ENCODE measurements around the gene S100A8. TPM values are rescaled to one million over a fixed set of nuclear protein-coding genes. Genes with fewer than 3 reads are reported as not detected.

S100A8 gene
- total RNA-seq, 1 experiment from 2014 or later, result not detected

DNA sequence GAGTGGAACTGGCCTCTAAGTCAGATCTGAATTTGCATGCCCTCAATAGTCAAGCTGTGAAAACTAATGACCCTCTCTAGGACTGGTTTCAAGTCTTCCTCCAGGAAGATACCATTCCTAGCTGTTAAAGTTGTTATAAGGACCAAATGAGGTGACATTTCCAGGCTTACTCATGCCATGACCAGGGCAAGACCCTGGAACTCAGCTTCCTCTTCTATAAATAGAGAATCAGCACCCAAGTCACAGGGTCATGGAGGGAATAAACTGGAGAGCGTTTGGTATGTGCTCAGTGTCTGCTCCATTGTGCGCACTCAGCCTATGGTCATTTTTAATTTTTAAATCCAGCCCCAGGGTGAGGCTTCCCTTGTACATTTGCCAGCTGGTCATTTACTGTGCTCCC is 30.7 kb downstream of the S100A8 start:
- H3K4me1 ChIP-seq, result peaks cover 23% of the 10 kb centered on the region
- H3K36me3 Mint-ChIP-seq (ENCODE audit: insufficient read depth, unreplicated experiment), result no peaks in the 10 kb centered on the region
- H3K27ac Mint-ChIP-seq (ENCODE audit: unreplicated experiment), result no peak overlapping the region
- TF ChIP-seq CTCF (IDR thresholded peaks at IDR 0.05; ENCODE audit: insufficient read depth in 1 of 2, low read depth in 1 of 2, low read length in 1 of 2, severe bottlenecking in 1 of 2, unreplicated experiment in 1 of 2), result no peak
- CTCF ChIA-PET, result interaction anchor here (0.6 to 0.7 kb wide), 2 partner anchors 16 to 860 kb away, joined by 4 to 7 read pairs; no protein-coding TSS in a partner anchor
- no peaks in the 10 kb centered on the region for H3K9me3 ChIP-seq
- H3K27me3 ChIP-seq (replicated peaks; ENCODE audit: control insufficient read depth, insufficient read depth, low read length), result no peaks in the 10 kb centered on the region
- intact Hi-C loops (cut with micrococcal nuclease; ENCODE audit: unreplicated experiment), result no loop called here
- no peak for DNase-seq
- H3K4me3 Mint-ChIP-seq (ENCODE audit: unreplicated experiment), result no peak overlapping the region
- POLR2A ChIA-PET, result no interaction called here
- no peak overlapping the region for H3K4me3 ChIP-seq (ENCODE audit: low read depth, low read length)
- no TSS peak for BruUV-seq (replicated peaks)
- no peaks in the 10 kb centered on the region for H3K36me3 ChIP-seq (ENCODE audit: control insufficient read depth, insufficient read depth, low read length)
- H3K4me1 Mint-ChIP-seq (ENCODE audit: low read depth, unreplicated experiment), result peaks cover 6% of the 10 kb centered on the region
- H3K9me3 Mint-ChIP-seq (ENCODE audit: unreplicated experiment), result no peaks in the 10 kb centered on the region
- H3K27me3 Mint-ChIP-seq (ENCODE audit: insufficient read depth, unreplicated experiment), result peaks cover 10% of the 10 kb centered on the region

DNA sequence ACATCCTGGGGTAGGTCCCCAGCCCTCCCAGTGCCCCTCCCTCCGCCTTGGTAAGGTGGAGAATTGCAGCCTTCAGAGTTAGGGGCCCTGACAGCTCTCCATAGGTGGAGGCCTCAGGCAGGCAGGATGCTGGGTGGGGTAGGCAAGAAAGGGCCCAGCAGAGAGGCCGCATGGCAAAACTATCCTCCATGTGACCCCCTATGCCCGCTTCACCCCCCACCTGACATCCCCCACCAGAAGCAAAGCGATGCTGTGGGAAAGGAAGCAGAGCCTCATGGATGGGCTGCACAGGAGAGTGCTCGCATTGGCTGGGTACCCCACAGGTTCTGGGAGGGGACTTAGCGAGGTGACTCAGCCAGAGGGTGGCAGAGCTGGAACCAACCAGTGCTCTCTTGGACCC is 31.6 kb downstream of the S100A8 start:
- Histone ChIP-seq H3K4me1 (peaks cover 18% of the 10 kb centered on the region), H3K4me3 (ENCODE audit: low read depth, low read length) (no peak overlapping the region), H3K9me3 (no peaks in the 10 kb centered on the region), H3K27me3 (replicated peaks; ENCODE audit: control insufficient read depth, insufficient read depth, low read length) (no peaks in the 10 kb centered on the region), H3K36me3 (ENCODE audit: control insufficient read depth, insufficient read depth, low read length) (no peaks in the 10 kb centered on the region)
- H3K9me3 Mint-ChIP-seq (ENCODE audit: unreplicated experiment), result no peaks in the 10 kb centered on the region
- peaks cover 10% of the 10 kb centered on the region for H3K27me3 Mint-ChIP-seq (ENCODE audit: insufficient read depth, unreplicated experiment)
- intact Hi-C loops (cut with micrococcal nuclease; ENCODE audit: unreplicated experiment), result loop anchor here (10.0 kb wide), 1 partner anchor 206 kb away; the partner anchor contains the start of gene S100A2
- TF ChIP-seq CTCF (IDR thresholded peaks at IDR 0.05; ENCODE audit: insufficient read depth in 1 of 2, low read depth in 1 of 2, low read length in 1 of 2, severe bottlenecking in 1 of 2, unreplicated experiment in 1 of 2), result no peak
- POLR2A ChIA-PET, result no interaction called here
- H3K4me3 Mint-ChIP-seq (ENCODE audit: unreplicated experiment), result no peak overlapping the region
- no peak for DNase-seq
- no peak overlapping the region for H3K27ac Mint-ChIP-seq (ENCODE audit: unreplicated experiment)
- no peaks in the 10 kb centered on the region for H3K36me3 Mint-ChIP-seq (ENCODE audit: insufficient read depth, unreplicated experiment)
- H3K4me1 Mint-ChIP-seq (ENCODE audit: low read depth, unreplicated experiment), result no peaks in the 10 kb centered on the region
- CTCF ChIA-PET, result interaction anchor here (0.6 to 0.7 kb wide), 2 partner anchors 15 to 859 kb away, joined by 4 to 7 read pairs; no protein-coding TSS in a partner anchor
- no TSS peak for BruUV-seq (replicated peaks)

GRCh38 chr1:153358691-153358975 is 32.2 kb downstream of the S100A8 start:
- Mint-ChIP-seq H3K4me1 (ENCODE audit: low read depth, unreplicated experiment) (no peaks in the 10 kb centered on the region), H3K9me3 (ENCODE audit: unreplicated experiment) (no peaks in the 10 kb centered on the region), H3K36me3 (ENCODE audit: insufficient read depth, unreplicated experiment) (no peaks in the 10 kb centered on the region), H3K27ac (ENCODE audit: unreplicated experiment) (no peak overlapping the region), H3K4me3 (ENCODE audit: unreplicated experiment) (no peak overlapping the region), H3K27me3 (ENCODE audit: insufficient read depth, unreplicated experiment) (peaks cover 10% of the 10 kb centered on the region)
- Histone ChIP-seq H3K36me3 (ENCODE audit: control insufficient read depth, insufficient read depth, low read length) (no peaks in the 10 kb centered on the region), H3K9me3 (no peaks in the 10 kb centered on the region), H3K4me3 (ENCODE audit: low read depth, low read length) (no peak overlapping the region), H3K4me1 (peaks cover 15% of the 10 kb centered on the region; the same call in 1 of the 2 replicates), H3K27me3 (replicated peaks; ENCODE audit: control insufficient read depth, insufficient read depth, low read length) (no peaks in the 10 kb centered on the region)
- BruUV-seq (replicated peaks), result no TSS peak
- DNase-seq, result no peak
- POLR2A ChIA-PET, result no interaction called here
- CTCF ChIA-PET, result no interaction called here
- intact Hi-C loops (cut with micrococcal nuclease; ENCODE audit: unreplicated experiment), result loop anchor here (10.0 kb wide), 1 partner anchor 206 kb away; the partner anchor contains the start of gene S100A2
- no peak for TF ChIP-seq CTCF (IDR thresholded peaks at IDR 0.05; ENCODE audit: insufficient read depth in 1 of 2, low read depth in 1 of 2, low read length in 1 of 2, severe bottlenecking in 1 of 2, unreplicated experiment in 1 of 2)

All from Caco-2 (cell line).